Stimulated activated effector memory CD8-positive, alpha-beta T cell treated with anti-CD3 and anti-CD28 coated beads, Interleukin-12 subunit alpha, Interleukin-12 subunit beta, amount 100 ng/mL, for 72 hours (primary cell): Measurements from ENCODE around the gene MST1R.

ENCODE experiments used
- ATAC-seq: fragments of 150-1000 bp; cut with Tn5 transposase; 2 replicates; pipeline ENCODE4 v1.10.0; 2021
- DNase-seq, 2 donors: peaks; one replicate each; pipeline ENCODE4 v3.0.0; 2021 to 2022; ENCODE audit warnings: low spot score in 2 of 2
- H3K27ac Mint-ChIP-seq: one replicate; pipeline ENCODE4 v1.8.0; 2022; ENCODE audit warnings: mild to moderate bottlenecking, mixed read lengths
- H3K36me3 Mint-ChIP-seq: one replicate; pipeline ENCODE4 v1.8.0; 2022; ENCODE audit warnings: mild to moderate bottlenecking, mixed read lengths
- H3K4me1 Mint-ChIP-seq: one replicate; pipeline ENCODE4 v1.8.0; 2022; ENCODE audit warnings: mixed read lengths
- H3K4me3 Mint-ChIP-seq: one replicate; pipeline ENCODE4 v1.8.0; 2022; ENCODE audit warnings: mild to moderate bottlenecking, mixed read lengths
- H3K9me3 Mint-ChIP-seq: one replicate; pipeline ENCODE4 v1.8.0; 2022; ENCODE audit warnings: mixed read lengths

MST1R gene

GRCh38 chr3:49873623-49874022 is 30.1 kb downstream of the MST1R start:
- H3K9me3 Mint-ChIP-seq, result no peaks in the 10 kb centered on the region
- DNase-seq (no peak), ATAC-seq (no peak)
- peaks cover under 1% of the 10 kb centered on the region for H3K4me1 Mint-ChIP-seq
- H3K36me3 Mint-ChIP-seq, result no peaks in the 10 kb centered on the region
- H3K27ac Mint-ChIP-seq, result no peak overlapping the region
- H3K4me3 Mint-ChIP-seq, result no peak overlapping the region

- DNase-seq (no peak), ATAC-seq (peak; percentile 20)
- Mint-ChIP-seq H3K9me3 (no peaks in the 10 kb centered on the region), H3K36me3 (no peaks in the 10 kb centered on the region), H3K4me3 (no peak overlapping the region), H3K4me1 (peaks cover 5% of the 10 kb centered on the region), H3K27ac (no peak overlapping the region)
Measured at GRCh38 chr3:49872801-49873281, 30.8 kb downstream of the MST1R start.

GRCh38 chr3:49871531-49872153 is 32.0 kb downstream of the MST1R start:
- no peaks in the 10 kb centered on the region for H3K9me3 Mint-ChIP-seq
- ATAC-seq (no peak), DNase-seq (no peak)
- no peaks in the 10 kb centered on the region for H3K36me3 Mint-ChIP-seq
- no peak overlapping the region for H3K27ac Mint-ChIP-seq
- H3K4me3 Mint-ChIP-seq, result no peak overlapping the region
- peaks cover 5% of the 10 kb centered on the region for H3K4me1 Mint-ChIP-seq

- Mint-ChIP-seq H3K9me3 (no peaks in the 10 kb centered on the region), H3K4me1 (peaks cover 5% of the 10 kb centered on the region), H3K36me3 (no peaks in the 10 kb centered on the region), H3K27ac (no peak within 1 kb of the TSS), H3K4me3 (peak within 1 kb of the TSS; percentile 37)
- DNase-seq, result no peak
- peak; percentile 40 for ATAC-seq
Measured at GRCh38 chr3:49869525-49870126, 34.0 kb downstream of the MST1R start, which contains the start of gene CAMKV. Gene CAMKV (minus strand): TSS chr3:49869906. CDS start chr3:49862388, 7,518 bp downstream.

GRCh38 chr3:49868862-49869466 is 34.7 kb downstream of the MST1R start:
- H3K27ac Mint-ChIP-seq, result no peak overlapping the region
- H3K36me3 Mint-ChIP-seq, result no peaks in the 10 kb centered on the region
- ATAC-seq (no peak), DNase-seq (no peak)
- H3K4me3 Mint-ChIP-seq, result peak overlapping the region; percentile 37
- H3K4me1 Mint-ChIP-seq, result peaks cover 5% of the 10 kb centered on the region
- no peaks in the 10 kb centered on the region for H3K9me3 Mint-ChIP-seq

- Mint-ChIP-seq H3K4me1 (peaks cover 5% of the 10 kb centered on the region), H3K4me3 (no peak overlapping the region), H3K36me3 (no peaks in the 10 kb centered on the region), H3K27ac (no peak overlapping the region), H3K9me3 (no peaks in the 10 kb centered on the region)
- DNase-seq (no peak), ATAC-seq (peak; percentile 18)
Measured at GRCh38 chr3:49867871-49868321, 35.8 kb downstream of the MST1R start.

- Mint-ChIP-seq H3K4me1 (peaks cover 5% of the 10 kb centered on the region), H3K36me3 (no peaks in the 10 kb centered on the region), H3K9me3 (no peaks in the 10 kb centered on the region), H3K4me3 (no peak overlapping the region), H3K27ac (no peak overlapping the region)
- DNase-seq, result no peak
- no peak for ATAC-seq
Measured at GRCh38 chr3:49867400-49867799, 36.3 kb downstream of the MST1R start.

- no peak overlapping the region for H3K27ac Mint-ChIP-seq
- no peaks in the 10 kb centered on the region for H3K36me3 Mint-ChIP-seq
- peaks cover 5% of the 10 kb centered on the region for H3K4me1 Mint-ChIP-seq
- DNase-seq (no peak), ATAC-seq (no peak)
- no peaks in the 10 kb centered on the region for H3K9me3 Mint-ChIP-seq
- no peak overlapping the region for H3K4me3 Mint-ChIP-seq
Measured at GRCh38 chr3:49865198-49865784, 38.4 kb downstream of the MST1R start.

GRCh38 chr3:49864505-49864904 is 39.2 kb downstream of the MST1R start:
- H3K4me3 Mint-ChIP-seq, result no peak overlapping the region
- no peak overlapping the region for H3K27ac Mint-ChIP-seq
- no peaks in the 10 kb centered on the region for H3K36me3 Mint-ChIP-seq
- DNase-seq, result no peak
- H3K4me1 Mint-ChIP-seq, result peaks cover 5% of the 10 kb centered on the region
- ATAC-seq, result no peak
- no peaks in the 10 kb centered on the region for H3K9me3 Mint-ChIP-seq

GRCh38 chr3:49859576-49860305 is 43.9 kb downstream of the MST1R start:
- no peaks in the 10 kb centered on the region for H3K36me3 Mint-ChIP-seq
- no peak for DNase-seq
- no peak overlapping the region for H3K27ac Mint-ChIP-seq
- no peak overlapping the region for H3K4me3 Mint-ChIP-seq
- H3K9me3 Mint-ChIP-seq, result no peaks in the 10 kb centered on the region
- H3K4me1 Mint-ChIP-seq, result peaks cover 9% of the 10 kb centered on the region
- ATAC-seq, result no peak

GRCh38 chr3:49856181-49857005 is 47.3 kb downstream of the MST1R start, which contains the start of gene TRAIP:
Gene TRAIP (minus strand): TSS chr3:49856564. CDS start chr3:49856453, 111 bp downstream.
- Mint-ChIP-seq H3K4me1 (peaks cover 9% of the 10 kb centered on the region), H3K36me3 (peaks cover 6% of the 10 kb centered on the region), H3K9me3 (no peaks in the 10 kb centered on the region), H3K27ac (peak within 1 kb of the TSS; percentile 87), H3K4me3 (peak within 1 kb of the TSS; percentile 90)
- peak; percentile 92 to 97 for DNase-seq
- ATAC-seq, result peak; percentile 97

- no peaks in the 10 kb centered on the region for H3K9me3 Mint-ChIP-seq
- no peak for ATAC-seq
- peak overlapping the region; percentile 90 for H3K4me3 Mint-ChIP-seq
- peaks cover 9% of the 10 kb centered on the region for H3K4me1 Mint-ChIP-seq
- H3K36me3 Mint-ChIP-seq, result peaks cover 6% of the 10 kb centered on the region
- peak overlapping the region; percentile 87 for H3K27ac Mint-ChIP-seq
- DNase-seq, result no peak
Measured at GRCh38 chr3:49855662-49856061, 48.0 kb downstream of the MST1R start.

- no peak for ATAC-seq
- Mint-ChIP-seq H3K27ac (no peak overlapping the region), H3K4me3 (no peak overlapping the region), H3K4me1 (no peaks in the 10 kb centered on the region), H3K9me3 (no peaks in the 10 kb centered on the region), H3K36me3 (peaks cover 9% of the 10 kb centered on the region)
- no peak for DNase-seq
Measured at GRCh38 chr3:49845694-49846093, 58.0 kb downstream of the MST1R start.

- Mint-ChIP-seq H3K4me1 (no peaks in the 10 kb centered on the region), H3K4me3 (no peak overlapping the region), H3K27ac (no peak overlapping the region), H3K36me3 (peaks cover 9% of the 10 kb centered on the region), H3K9me3 (no peaks in the 10 kb centered on the region)
- no peak for DNase-seq
- ATAC-seq, result no peak
Measured at GRCh38 chr3:49844464-49845183, 59.0 kb downstream of the MST1R start.
